ENCODE data around the gene TXK.

DNA sequence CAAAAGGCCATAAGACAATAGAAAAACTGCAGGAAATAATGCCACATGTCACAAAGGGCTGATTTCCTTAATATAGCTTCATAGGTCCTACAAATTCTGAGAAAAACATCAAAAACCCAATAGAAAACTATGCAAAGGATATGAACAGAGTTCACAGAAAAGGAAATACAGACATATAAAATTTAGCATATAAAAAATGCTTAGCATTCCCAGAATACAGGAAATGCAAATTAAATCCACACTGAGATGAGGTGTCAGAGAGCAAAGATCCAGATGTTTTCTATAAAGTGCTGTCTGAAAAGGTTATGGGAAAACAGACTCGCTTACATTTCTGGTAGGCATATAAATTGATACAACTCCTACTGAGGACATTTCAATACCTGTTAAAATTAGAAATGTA is 33.8 kb downstream of the TXK start:
- TF ChIP-seq, protein P1, sequence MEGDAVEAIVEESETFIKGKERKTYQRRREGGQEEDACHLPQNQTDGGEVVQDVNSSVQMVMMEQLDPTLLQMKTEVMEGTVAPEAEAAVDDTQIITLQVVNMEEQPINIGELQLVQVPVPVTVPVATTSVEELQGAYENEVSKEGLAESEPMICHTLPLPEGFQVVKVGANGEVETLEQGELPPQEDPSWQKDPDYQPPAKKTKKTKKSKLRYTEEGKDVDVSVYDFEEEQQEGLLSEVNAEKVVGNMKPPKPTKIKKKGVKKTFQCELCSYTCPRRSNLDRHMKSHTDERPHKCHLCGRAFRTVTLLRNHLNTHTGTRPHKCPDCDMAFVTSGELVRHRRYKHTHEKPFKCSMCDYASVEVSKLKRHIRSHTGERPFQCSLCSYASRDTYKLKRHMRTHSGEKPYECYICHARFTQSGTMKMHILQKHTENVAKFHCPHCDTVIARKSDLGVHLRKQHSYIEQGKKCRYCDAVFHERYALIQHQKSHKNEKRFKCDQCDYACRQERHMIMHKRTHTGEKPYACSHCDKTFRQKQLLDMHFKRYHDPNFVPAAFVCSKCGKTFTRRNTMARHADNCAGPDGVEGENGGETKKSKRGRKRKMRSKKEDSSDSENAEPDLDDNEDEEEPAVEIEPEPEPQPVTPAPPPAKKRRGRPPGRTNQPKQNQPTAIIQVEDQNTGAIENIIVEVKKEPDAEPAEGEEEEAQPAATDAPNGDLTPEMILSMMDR (IDR thresholded peaks at IDR 0.05), result no peak
- TF ChIP-seq POLR2A (IDR thresholded peaks at IDR 0.05), result no peak

All from right lobe of liver (tissue), 4 donors.